Nephron (organoid): ENCODE data around the gene HAUS7.
A peak's percentile ranks its signal among the peaks of the same experiment; 100 is the strongest.

Source experiments
- H3K27ac Mint-ChIP-seq, 3 experiments: 2 replicates each; pipeline ENCODE4 v1.8.0; 2020; ENCODE audit warnings: mixed read lengths in 3 of 3, mild to moderate bottlenecking in 2 of 3, moderate library complexity in 1 of 3
- H3K27me3 Mint-ChIP-seq: 2 replicates; pipeline ENCODE4 v1.8.0; 2021; ENCODE audit warnings: low read depth, mild to moderate bottlenecking, moderate library complexity, mixed read lengths
- H3K36me3 Mint-ChIP-seq: 2 replicates; pipeline ENCODE4 v1.8.0; 2020; ENCODE audit warnings: low read depth, mixed read lengths
- H3K4me1 Mint-ChIP-seq: 2 replicates; pipeline ENCODE4 v1.8.0; 2020; ENCODE audit warnings: mixed read lengths
- H3K4me3 Mint-ChIP-seq, 3 experiments: 2 replicates each; pipeline ENCODE4 v1.8.0; 2020; ENCODE audit warnings: mild to moderate bottlenecking in 3 of 3, mixed read lengths in 3 of 3, moderate library complexity in 2 of 3
- H3K9me3 Mint-ChIP-seq: 2 replicates; pipeline ENCODE4 v1.8.0; 2020; ENCODE audit warnings: mixed read lengths
- CTCF ChIP-seq, 3 experiments: fragments of 200-600 bp; sonication (generic); IDR thresholded peaks; one replicate each; pipeline ENCODE4 v1.5.0; 2021; ENCODE audit warnings: antibody characterized with exemption in 3 of 3; ENCODE audit not compliant: unreplicated experiment in 3 of 3

Gene HAUS7

GRCh38 chrX:153400146-153401132 is 69.9 kb downstream of the HAUS7 start:
- Mint-ChIP-seq H3K9me3 (peaks cover 28% of the 10 kb centered on the region), H3K4me1 (no peaks in the 10 kb centered on the region), H3K27me3 (peaks cover 7% of the 10 kb centered on the region), H3K36me3 (no peaks in the 10 kb centered on the region), H3K27ac (no peak overlapping the region), H3K4me3 (no peak overlapping the region)
- peak in 2 of 3 experiments; percentile 39 to 53 for TF ChIP-seq CTCF (IDR thresholded peaks at IDR 0.05; ENCODE audit: unreplicated experiment in 3 of 3)

DNA sequence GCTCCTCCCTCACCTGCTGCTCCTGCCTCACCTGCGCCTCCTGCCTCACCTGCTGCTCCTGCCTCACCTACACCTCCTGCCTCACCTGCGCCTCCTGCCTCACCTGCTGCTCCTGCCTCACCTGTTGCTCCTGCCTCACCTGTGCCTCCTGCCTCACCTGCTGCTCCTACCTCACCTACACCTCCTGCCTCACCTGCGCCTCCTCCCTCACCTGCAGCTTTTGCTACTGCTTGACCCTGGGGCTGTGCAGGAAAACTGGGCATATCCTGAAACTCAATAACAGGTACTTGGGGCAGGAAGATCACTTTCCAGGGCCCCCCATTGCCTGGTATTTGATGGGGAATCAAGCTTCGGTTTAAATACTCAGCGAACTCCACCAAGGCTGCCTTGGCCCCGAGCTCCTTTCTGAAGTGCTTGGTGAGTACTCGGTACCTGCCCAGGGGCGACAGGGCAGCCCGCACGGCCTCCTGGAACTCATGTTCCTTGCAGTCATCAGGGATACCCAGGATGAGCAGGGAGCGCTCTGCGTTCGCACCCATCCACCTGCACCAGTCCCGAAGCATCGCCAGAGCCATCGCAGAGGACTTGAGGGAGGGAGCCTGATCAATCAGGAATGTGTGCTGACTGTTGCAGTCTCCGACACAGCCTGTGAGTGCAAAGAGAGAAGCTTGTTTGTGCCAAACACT is 72.0 kb downstream of the HAUS7 start:
- Mint-ChIP-seq H3K9me3 (peaks cover 30% of the 10 kb centered on the region), H3K27ac (no peak overlapping the region), H3K4me3 (no peak overlapping the region), H3K4me1 (peaks cover 4% of the 10 kb centered on the region), H3K36me3 (no peaks in the 10 kb centered on the region), H3K27me3 (peaks cover 14% of the 10 kb centered on the region)
- no peak for TF ChIP-seq CTCF (IDR thresholded peaks at IDR 0.05; ENCODE audit: unreplicated experiment in 3 of 3)
